Brain microvascular endothelial cell (primary cell): ENCODE data around the gene GTPBP10.

Experiments used
- DNase-seq: peaks from one replicate; pipeline ENCODE4 v3.0.0-alpha.2; 2020
- H3K27ac ChIP-seq: fragments of 250-450 bp; sonication (Bioruptor Pico); 2 replicates; pipeline ENCODE4 v1.5.1; 2020; ENCODE audit warnings: mild to moderate bottlenecking, moderate library complexity
- H3K27me3 ChIP-seq: fragments of 250-450 bp; sonication (Bioruptor Pico); replicated peaks from 2 replicates; pipeline ENCODE4 v1.5.1; 2020; ENCODE audit warnings: mild to moderate bottlenecking
- H3K36me3 ChIP-seq: fragments of 250-450 bp; sonication (Bioruptor Pico); replicated peaks from 2 replicates; pipeline ENCODE4 v1.5.1; 2020; ENCODE audit warnings: mild to moderate bottlenecking
- H3K4me3 ChIP-seq: 2 replicates; pipeline ENCODE4 v1.5.1; 2011; ENCODE audit warnings: low read depth, mild to moderate bottlenecking, control low read depth, low read length, moderate library complexity
- in situ Hi-C: cut with HindIII; loops from 2 replicates; pipeline ENCODE4 v1.10.0; 2017; ENCODE audit warnings: low sequenced_read_pairs, low pct_ligation_motif_present
- TF ChIP-seq, protein P1 (sequence below): IDR thresholded peaks from 2 replicates; pipeline ENCODE4 v1.5.1; 2011; ENCODE audit warnings: low read depth, mild to moderate bottlenecking, moderate library complexity, low read length, control low read depth, inconsistent platforms; ENCODE audit errors: missing control alignments

Gene GTPBP10, protein sequence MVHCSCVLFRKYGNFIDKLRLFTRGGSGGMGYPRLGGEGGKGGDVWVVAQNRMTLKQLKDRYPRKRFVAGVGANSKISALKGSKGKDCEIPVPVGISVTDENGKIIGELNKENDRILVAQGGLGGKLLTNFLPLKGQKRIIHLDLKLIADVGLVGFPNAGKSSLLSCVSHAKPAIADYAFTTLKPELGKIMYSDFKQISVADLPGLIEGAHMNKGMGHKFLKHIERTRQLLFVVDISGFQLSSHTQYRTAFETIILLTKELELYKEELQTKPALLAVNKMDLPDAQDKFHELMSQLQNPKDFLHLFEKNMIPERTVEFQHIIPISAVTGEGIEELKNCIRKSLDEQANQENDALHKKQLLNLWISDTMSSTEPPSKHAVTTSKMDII

DNA sequence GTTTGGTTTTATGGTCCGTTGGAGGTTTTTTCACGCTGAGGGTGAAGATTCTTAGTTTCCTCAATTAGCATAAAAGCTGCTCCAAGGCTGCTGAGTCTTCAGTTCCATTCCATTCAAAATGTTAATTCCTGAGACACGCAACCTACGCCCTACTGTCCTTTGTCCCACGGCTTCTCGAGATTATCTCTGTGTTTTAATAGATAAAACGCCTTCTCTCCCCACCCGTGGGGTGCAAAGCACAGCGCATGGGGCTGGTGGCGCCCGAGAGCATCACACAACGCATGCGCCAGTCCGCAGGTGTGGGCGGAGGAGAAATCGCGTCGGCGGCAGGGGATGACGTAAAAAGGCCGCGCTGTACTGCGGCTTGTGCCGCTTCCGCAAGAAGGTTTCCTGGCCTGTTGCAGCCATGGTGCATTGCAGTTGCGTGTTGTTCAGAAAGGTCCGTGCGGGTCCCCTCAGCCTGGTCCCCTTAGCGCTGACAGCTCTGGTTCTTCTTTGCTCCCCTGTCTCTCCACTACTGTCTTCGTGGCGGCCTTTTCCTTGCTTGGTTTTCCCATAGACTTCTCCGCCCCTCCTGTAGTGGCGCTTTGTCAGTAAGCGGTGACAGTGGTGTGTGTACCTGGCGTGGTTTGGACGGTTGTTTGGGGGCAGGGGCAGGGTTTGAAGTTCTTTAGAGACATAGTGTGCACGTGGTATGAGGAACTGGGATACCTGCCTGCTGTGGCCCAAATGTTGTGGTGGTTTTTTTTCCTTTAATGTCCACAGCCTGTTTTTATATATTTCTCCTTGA is at the start of gene GTPBP10:
Gene GTPBP10 (plus strand): TSS at position 381 of the 790 bp plus-strand sequence. CDS start 26 bp downstream, at position 407.
- Histone ChIP-seq H3K27me3 (no peaks in the 10 kb centered on the region), H3K36me3 (no peaks in the 10 kb centered on the region), H3K4me3 (peak within 1 kb of the TSS; percentile 94), H3K27ac (peak within 1 kb of the TSS; percentile 73)
- DNase-seq, result peak; percentile 89
- in situ Hi-C loops, result no loop called here
- TF ChIP-seq, protein P1, sequence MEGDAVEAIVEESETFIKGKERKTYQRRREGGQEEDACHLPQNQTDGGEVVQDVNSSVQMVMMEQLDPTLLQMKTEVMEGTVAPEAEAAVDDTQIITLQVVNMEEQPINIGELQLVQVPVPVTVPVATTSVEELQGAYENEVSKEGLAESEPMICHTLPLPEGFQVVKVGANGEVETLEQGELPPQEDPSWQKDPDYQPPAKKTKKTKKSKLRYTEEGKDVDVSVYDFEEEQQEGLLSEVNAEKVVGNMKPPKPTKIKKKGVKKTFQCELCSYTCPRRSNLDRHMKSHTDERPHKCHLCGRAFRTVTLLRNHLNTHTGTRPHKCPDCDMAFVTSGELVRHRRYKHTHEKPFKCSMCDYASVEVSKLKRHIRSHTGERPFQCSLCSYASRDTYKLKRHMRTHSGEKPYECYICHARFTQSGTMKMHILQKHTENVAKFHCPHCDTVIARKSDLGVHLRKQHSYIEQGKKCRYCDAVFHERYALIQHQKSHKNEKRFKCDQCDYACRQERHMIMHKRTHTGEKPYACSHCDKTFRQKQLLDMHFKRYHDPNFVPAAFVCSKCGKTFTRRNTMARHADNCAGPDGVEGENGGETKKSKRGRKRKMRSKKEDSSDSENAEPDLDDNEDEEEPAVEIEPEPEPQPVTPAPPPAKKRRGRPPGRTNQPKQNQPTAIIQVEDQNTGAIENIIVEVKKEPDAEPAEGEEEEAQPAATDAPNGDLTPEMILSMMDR, result peak; percentile 82

DNA sequence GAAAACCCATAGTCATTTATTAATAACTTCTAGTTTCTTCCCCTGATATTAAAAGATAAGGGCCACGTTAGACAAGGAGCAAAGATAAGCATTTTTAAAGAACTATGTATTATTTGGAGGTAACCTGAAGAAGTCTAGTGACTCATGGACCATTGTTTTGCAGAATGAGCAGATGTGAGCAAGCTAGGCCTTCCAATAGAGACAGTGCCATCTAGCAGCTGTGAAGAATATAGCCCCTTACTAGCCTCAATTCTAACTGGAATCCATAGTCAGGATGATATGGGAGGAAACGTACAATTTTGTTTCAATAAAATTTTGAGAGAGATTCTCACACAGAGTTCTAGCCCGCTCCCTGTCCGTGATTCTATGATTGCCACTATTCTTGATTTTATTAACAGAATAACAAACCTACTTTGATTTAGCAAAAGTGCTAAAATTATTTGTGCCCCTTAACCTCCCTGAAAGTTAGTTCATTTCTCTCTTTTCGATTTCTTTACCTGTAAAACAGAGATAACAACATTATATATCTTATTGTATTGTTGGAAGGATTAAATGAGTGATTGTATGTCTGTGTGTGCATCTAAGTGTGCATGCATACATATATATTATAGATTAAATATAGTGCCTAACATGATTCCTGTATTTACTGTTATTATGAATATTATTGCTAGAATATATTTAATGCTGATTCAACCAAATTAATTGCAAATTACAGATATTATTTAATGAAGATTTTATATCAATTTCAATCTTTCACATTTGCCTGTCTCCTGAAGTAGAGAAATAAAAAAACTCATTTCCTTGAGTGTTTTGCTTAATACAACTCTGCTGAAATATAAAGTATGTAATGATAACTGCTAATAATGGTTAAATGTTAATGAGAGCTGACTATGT is 48.1 kb upstream of the GTPBP10 start:
- in situ Hi-C loops, result no loop called here
- H3K27ac ChIP-seq, result no peak overlapping the region
- H3K4me3 ChIP-seq, result no peak overlapping the region
- TF ChIP-seq, protein P1, result peak; percentile 82
- peak; percentile 65 for DNase-seq
- H3K36me3 ChIP-seq, result no peaks in the 10 kb centered on the region
- no peaks in the 10 kb centered on the region for H3K27me3 ChIP-seq

DNA sequence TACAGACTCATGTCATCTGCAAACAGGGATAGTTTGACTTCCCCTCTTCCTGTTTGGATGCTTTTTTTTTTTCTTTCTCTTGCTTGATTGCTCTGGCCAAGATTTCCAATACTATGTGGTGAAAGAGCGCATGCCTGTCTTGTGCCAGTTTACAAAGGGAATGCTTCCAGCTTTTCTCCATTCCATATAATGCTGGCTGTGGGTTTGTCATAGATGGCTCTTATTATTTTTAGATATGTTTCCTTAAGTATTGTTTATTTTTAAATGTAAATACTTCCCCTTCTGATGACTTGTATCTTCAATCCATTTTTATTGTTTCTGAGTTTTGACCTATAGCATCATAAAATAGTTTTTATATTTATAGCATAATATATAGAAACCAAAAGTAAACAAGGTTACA is 43.3 kb upstream of the GTPBP10 start:
- H3K27ac ChIP-seq, result no peak overlapping the region
- H3K4me3 ChIP-seq, result no peak overlapping the region
- no peaks in the 10 kb centered on the region for H3K27me3 ChIP-seq
- in situ Hi-C loops, result no loop called here
- no peaks in the 10 kb centered on the region for H3K36me3 ChIP-seq
- DNase-seq, result no peak
- TF ChIP-seq, protein P1, result no peak

DNA sequence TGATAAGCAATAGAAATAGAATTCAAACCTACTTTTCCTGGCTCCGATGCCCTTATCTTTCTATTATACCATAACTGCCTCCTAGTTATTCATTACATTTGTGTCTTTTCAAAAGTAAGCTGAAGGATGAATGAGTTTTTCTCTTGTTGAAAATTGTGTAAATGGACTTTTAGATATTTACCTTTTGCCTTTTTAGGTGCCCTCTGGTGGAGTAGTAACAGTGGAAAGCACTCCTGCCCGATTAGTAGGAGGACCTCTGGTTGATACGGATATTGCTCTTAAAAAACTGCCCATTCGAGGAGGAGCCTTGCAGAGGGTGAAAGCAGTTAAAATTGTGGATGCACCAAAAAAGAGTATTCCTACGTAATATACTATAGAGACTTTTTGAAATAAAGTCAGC is 36.6 kb upstream of the GTPBP10 start:
- Histone ChIP-seq H3K27ac (no peak overlapping the region), H3K4me3 (no peak overlapping the region), H3K27me3 (no peaks in the 10 kb centered on the region), H3K36me3 (no peaks in the 10 kb centered on the region)
- DNase-seq, result no peak
- TF ChIP-seq, protein P1, result no peak
- in situ Hi-C loops, result no loop called here

DNA sequence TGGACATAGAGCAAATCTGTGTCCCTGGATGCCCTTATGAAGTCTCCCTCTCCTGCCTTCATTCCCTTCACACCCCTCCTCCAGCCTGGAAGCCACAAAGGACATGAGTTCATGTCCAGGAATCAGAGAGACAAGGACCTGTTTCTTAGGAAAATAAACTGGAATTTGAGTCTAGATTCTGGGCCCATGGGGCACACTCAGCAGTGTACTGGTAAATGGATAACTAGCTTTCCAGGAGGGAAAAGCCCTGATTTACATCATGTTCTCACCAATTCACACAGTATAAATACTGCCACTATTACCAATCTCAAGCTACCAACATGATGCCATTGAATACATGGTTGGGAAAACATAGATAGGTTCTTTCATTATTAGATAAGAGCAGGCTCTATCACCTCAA is 35.3 kb upstream of the GTPBP10 start:
- no peaks in the 10 kb centered on the region for H3K36me3 ChIP-seq

More for the DNA sequence above, 35.3 kb upstream of the GTPBP10 start:
- Histone ChIP-seq H3K27ac (no peak overlapping the region), H3K4me3 (no peak overlapping the region), H3K27me3 (no peaks in the 10 kb centered on the region)
- DNase-seq, result no peak
- in situ Hi-C loops, result no loop called here
- TF ChIP-seq, protein P1, result no peak
